Measurements from ENCODE around the gene GRID1.

DNA sequence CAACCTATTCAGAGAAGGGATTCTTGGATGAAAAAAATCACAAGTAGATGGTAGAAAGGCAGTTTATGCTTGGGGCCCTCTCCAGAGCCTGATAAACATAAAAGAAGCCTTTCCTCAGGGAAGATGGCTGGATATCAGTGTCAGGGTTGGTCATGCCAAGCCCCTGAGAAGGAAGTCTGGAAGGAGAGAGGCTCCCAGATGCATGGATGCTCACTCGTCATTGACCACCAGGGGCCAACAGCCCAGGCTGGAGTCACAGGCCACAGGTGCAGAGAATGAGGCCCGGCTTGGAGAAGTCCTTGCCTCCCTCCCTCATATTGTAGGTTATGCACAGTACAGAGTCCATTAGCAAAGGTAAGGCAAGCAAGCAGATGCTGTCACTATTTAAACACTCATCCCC, 506.7 kb downstream of the GRID1 start:
- TF ChIP-seq, protein P1, sequence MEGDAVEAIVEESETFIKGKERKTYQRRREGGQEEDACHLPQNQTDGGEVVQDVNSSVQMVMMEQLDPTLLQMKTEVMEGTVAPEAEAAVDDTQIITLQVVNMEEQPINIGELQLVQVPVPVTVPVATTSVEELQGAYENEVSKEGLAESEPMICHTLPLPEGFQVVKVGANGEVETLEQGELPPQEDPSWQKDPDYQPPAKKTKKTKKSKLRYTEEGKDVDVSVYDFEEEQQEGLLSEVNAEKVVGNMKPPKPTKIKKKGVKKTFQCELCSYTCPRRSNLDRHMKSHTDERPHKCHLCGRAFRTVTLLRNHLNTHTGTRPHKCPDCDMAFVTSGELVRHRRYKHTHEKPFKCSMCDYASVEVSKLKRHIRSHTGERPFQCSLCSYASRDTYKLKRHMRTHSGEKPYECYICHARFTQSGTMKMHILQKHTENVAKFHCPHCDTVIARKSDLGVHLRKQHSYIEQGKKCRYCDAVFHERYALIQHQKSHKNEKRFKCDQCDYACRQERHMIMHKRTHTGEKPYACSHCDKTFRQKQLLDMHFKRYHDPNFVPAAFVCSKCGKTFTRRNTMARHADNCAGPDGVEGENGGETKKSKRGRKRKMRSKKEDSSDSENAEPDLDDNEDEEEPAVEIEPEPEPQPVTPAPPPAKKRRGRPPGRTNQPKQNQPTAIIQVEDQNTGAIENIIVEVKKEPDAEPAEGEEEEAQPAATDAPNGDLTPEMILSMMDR (IDR thresholded peaks at IDR 0.05; ENCODE audit: low read length) = no peak
- TF ChIP-seq EZH2 (optimal IDR thresholded peaks at IDR 0.05; ENCODE audit: low read depth, low read length) (no peak), EZH2phosphoT487 (IDR thresholded peaks at IDR 0.05; ENCODE audit: low read length) (no peak)
